H1 (cell line): ENCODE measurements around the gene MMEL1. TPM values are rescaled to one million over a fixed set of nuclear protein-coding genes. Genes with fewer than 3 reads are reported as not detected.
A peak's percentile ranks its signal among the peaks of the same experiment; 100 is the strongest.

ENCODE experiments used
- CHD1 ChIP-seq: IDR thresholded peaks from 2 replicates; pipeline ENCODE4 v1.6.1; 2012; ENCODE audit warnings: low read depth, low read length, improper control_type of control experiment
- KDM4A ChIP-seq: IDR thresholded peaks from one replicate; pipeline ENCODE4 v1.7.1; 2012; ENCODE audit warnings: low read depth, mild to moderate bottlenecking, moderate library complexity, low read length, inconsistent platforms; ENCODE audit not compliant: severe bottlenecking
- POLR2A ChIP-seq, 2 experiments: IDR thresholded peaks; 1 replicate in 1 of 2; 2 replicates in 1 of 2; pipeline ENCODE4 v1.6.1; 2011; ENCODE audit warnings: low read depth in 2 of 2, low read length in 2 of 2, mild to moderate bottlenecking in 2 of 2; ENCODE audit errors: control extremely low read depth in 1 of 2
- TAF1 ChIP-seq: IDR thresholded peaks from 2 replicates; pipeline ENCODE4 v1.6.1; 2011; ENCODE audit warnings: mild to moderate bottlenecking, low read depth, low read length
- TBP ChIP-seq: IDR thresholded peaks from 2 replicates; pipeline ENCODE4 v1.6.1; 2011; ENCODE audit warnings: low read depth, low read length, improper control_type of control experiment
- polyA plus RNA-seq, 7 experiments: library from polyadenylated mRNA; depleted of rRNA in 3 of 7; stranded (reverse) in 5 of 7; unstranded in 2 of 7; fragments of >200 nt in 5 of 7; fragments of 200-250 nt in 2 of 7; gene quantifications; 1 replicate in 5 of 7; 2 replicates in 1 of 7; 4 replicates in 1 of 7; pipeline versions ENCODE4 v1.2.1 to v1.2.3, GENCODE V29; 2011 to 2013; ENCODE audit warnings: missing spikeins in 2 of 7, mixed read lengths in 2 of 7
- total RNA-seq: library from RNA; stranded (reverse); fragmentation: NEBNext Ultra II Directional; extraction: Animal tissue kit (Norgen Biotek cat#: 25700); gene quantifications from 2 replicates; pipeline ENCODE4 v1.2.1, GENCODE V29; 2021
- TF ChIP-seq, protein P1 (sequence below): fragments of 300-600 bp; sonication (generic); IDR thresholded peaks from 2 replicates; pipeline ENCODE4 v1.7.1; 2012; ENCODE audit warnings: low read length, moderate library complexity, mild to moderate bottlenecking, inconsistent platforms; ENCODE audit not compliant: insufficient replicate concordance
- TF ChIP-seq, protein P2 (sequence below): IDR thresholded peaks from 2 replicates; pipeline ENCODE4 v1.6.1; 2012; ENCODE audit warnings: inconsistent platforms

The MMEL1 gene
- total and polyA plus RNA-seq, 2 of the 8 experiments (the other 6 are each of a cell fraction or from before 2014, with no cell fraction given), result 0.91 to 1.7 TPM

DNA sequence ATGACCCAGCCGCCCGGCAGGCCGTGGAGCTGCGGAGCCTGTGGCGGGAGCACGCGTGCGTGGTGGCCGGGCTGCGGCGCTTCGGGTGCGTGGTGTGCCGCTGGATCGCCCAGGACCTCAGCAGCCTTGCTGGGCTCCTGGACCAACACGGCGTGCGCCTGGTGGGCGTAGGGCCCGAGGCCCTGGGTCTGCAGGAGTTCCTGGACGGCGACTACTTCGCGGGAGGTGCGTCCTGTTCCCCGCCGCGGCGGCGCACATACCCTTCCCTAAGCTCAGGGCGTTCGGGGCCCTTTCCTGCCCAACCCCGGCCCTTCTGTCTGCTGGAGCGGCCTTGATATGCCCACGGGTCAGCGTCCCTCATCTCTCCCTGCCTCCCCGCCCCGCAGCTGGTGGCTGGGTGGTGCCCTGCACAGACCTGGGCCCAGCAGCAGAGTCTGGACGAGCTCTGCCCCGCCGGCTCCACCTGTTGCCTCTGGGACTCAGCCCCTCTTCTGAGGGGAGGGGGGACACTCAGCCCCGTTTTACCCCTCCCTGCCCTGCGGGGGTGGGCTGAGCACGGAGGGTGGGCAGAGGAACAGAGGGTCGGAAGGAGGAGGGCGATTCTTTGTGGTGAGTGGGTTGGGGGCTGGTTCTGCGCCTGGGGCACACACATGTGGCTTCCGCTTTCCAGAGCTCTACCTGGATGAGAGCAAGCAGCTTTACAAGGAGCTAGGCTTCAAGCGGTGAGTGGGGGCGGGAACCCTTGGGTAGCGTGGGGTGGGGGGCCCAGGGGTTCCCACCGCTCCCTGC is 45.6 kb downstream of the MMEL1 start (continued):
- TF ChIP-seq, protein P1, sequence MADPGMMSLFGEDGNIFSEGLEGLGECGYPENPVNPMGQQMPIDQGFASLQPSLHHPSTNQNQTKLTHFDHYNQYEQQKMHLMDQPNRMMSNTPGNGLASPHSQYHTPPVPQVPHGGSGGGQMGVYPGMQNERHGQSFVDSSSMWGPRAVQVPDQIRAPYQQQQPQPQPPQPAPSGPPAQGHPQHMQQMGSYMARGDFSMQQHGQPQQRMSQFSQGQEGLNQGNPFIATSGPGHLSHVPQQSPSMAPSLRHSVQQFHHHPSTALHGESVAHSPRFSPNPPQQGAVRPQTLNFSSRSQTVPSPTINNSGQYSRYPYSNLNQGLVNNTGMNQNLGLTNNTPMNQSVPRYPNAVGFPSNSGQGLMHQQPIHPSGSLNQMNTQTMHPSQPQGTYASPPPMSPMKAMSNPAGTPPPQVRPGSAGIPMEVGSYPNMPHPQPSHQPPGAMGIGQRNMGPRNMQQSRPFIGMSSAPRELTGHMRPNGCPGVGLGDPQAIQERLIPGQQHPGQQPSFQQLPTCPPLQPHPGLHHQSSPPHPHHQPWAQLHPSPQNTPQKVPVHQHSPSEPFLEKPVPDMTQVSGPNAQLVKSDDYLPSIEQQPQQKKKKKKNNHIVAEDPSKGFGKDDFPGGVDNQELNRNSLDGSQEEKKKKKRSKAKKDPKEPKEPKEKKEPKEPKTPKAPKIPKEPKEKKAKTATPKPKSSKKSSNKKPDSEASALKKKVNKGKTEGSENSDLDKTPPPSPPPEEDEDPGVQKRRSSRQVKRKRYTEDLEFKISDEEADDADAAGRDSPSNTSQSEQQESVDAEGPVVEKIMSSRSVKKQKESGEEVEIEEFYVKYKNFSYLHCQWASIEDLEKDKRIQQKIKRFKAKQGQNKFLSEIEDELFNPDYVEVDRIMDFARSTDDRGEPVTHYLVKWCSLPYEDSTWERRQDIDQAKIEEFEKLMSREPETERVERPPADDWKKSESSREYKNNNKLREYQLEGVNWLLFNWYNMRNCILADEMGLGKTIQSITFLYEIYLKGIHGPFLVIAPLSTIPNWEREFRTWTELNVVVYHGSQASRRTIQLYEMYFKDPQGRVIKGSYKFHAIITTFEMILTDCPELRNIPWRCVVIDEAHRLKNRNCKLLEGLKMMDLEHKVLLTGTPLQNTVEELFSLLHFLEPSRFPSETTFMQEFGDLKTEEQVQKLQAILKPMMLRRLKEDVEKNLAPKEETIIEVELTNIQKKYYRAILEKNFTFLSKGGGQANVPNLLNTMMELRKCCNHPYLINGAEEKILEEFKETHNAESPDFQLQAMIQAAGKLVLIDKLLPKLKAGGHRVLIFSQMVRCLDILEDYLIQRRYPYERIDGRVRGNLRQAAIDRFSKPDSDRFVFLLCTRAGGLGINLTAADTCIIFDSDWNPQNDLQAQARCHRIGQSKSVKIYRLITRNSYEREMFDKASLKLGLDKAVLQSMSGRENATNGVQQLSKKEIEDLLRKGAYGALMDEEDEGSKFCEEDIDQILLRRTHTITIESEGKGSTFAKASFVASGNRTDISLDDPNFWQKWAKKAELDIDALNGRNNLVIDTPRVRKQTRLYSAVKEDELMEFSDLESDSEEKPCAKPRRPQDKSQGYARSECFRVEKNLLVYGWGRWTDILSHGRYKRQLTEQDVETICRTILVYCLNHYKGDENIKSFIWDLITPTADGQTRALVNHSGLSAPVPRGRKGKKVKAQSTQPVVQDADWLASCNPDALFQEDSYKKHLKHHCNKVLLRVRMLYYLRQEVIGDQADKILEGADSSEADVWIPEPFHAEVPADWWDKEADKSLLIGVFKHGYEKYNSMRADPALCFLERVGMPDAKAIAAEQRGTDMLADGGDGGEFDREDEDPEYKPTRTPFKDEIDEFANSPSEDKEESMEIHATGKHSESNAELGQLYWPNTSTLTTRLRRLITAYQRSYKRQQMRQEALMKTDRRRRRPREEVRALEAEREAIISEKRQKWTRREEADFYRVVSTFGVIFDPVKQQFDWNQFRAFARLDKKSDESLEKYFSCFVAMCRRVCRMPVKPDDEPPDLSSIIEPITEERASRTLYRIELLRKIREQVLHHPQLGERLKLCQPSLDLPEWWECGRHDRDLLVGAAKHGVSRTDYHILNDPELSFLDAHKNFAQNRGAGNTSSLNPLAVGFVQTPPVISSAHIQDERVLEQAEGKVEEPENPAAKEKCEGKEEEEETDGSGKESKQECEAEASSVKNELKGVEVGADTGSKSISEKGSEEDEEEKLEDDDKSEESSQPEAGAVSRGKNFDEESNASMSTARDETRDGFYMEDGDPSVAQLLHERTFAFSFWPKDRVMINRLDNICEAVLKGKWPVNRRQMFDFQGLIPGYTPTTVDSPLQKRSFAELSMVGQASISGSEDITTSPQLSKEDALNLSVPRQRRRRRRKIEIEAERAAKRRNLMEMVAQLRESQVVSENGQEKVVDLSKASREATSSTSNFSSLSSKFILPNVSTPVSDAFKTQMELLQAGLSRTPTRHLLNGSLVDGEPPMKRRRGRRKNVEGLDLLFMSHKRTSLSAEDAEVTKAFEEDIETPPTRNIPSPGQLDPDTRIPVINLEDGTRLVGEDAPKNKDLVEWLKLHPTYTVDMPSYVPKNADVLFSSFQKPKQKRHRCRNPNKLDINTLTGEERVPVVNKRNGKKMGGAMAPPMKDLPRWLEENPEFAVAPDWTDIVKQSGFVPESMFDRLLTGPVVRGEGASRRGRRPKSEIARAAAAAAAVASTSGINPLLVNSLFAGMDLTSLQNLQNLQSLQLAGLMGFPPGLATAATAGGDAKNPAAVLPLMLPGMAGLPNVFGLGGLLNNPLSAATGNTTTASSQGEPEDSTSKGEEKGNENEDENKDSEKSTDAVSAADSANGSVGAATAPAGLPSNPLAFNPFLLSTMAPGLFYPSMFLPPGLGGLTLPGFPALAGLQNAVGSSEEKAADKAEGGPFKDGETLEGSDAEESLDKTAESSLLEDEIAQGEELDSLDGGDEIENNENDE, result no peak
- TF ChIP-seq CHD1 (no peak), KDM4A (peak; percentile 47), TBP (no peak), POLR2A (IDR thresholded peaks at IDR 0.05; ENCODE audit: control extremely low read depth in 1 of 2, low read depth in 2 of 2, low read length in 2 of 2) (no peak), TAF1 (no peak; the same call in 1 of the 2 replicates)
- TF ChIP-seq, protein P2, sequence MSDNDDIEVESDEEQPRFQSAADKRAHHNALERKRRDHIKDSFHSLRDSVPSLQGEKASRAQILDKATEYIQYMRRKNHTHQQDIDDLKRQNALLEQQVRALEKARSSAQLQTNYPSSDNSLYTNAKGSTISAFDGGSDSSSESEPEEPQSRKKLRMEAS, result no peak
